DOHH2 (cell line): Measurements from ENCODE around the gene FRRS1.

ENCODE experiments used
- EZH2phosphoT487 ChIP-seq: fragments of 200-600 bp; sonication (generic); IDR thresholded peaks from 2 replicates; pipeline ENCODE4 v1.6.1; 2017; ENCODE audit warnings: borderline replicate concordance, mild to moderate bottlenecking, antibody characterized with exemption, low read length, moderate library complexity, mixed read lengths
- TF ChIP-seq, protein P1 (sequence below): fragments of 200-600 bp; sonication (generic); IDR thresholded peaks from one replicate; pipeline ENCODE4 v1.5.1; 2014; ENCODE audit warnings: antibody characterized with exemption, mild to moderate bottlenecking, low read depth, low read length; ENCODE audit not compliant: poor library complexity, severe bottlenecking

- TF ChIP-seq EZH2phosphoT487 = no peak
- TF ChIP-seq, protein P1, sequence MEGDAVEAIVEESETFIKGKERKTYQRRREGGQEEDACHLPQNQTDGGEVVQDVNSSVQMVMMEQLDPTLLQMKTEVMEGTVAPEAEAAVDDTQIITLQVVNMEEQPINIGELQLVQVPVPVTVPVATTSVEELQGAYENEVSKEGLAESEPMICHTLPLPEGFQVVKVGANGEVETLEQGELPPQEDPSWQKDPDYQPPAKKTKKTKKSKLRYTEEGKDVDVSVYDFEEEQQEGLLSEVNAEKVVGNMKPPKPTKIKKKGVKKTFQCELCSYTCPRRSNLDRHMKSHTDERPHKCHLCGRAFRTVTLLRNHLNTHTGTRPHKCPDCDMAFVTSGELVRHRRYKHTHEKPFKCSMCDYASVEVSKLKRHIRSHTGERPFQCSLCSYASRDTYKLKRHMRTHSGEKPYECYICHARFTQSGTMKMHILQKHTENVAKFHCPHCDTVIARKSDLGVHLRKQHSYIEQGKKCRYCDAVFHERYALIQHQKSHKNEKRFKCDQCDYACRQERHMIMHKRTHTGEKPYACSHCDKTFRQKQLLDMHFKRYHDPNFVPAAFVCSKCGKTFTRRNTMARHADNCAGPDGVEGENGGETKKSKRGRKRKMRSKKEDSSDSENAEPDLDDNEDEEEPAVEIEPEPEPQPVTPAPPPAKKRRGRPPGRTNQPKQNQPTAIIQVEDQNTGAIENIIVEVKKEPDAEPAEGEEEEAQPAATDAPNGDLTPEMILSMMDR = no peak
Observed at GRCh38 chr1:99665212-99665611, 101.2 kb downstream of the FRRS1 start.
